HG02623 (cell line): ENCODE measurements around the gene SMYD2.

ENCODE experiments used
- ATAC-seq: cut with Tn5 transposase; IDR thresholded peaks from one replicate; pipeline ENCODE4 v1.9.1; 2021; ENCODE audit warnings: moderate library complexity; ENCODE audit not compliant: unreplicated experiment

Gene SMYD2, protein sequence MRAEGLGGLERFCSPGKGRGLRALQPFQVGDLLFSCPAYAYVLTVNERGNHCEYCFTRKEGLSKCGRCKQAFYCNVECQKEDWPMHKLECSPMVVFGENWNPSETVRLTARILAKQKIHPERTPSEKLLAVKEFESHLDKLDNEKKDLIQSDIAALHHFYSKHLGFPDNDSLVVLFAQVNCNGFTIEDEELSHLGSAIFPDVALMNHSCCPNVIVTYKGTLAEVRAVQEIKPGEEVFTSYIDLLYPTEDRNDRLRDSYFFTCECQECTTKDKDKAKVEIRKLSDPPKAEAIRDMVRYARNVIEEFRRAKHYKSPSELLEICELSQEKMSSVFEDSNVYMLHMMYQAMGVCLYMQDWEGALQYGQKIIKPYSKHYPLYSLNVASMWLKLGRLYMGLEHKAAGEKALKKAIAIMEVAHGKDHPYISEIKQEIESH

DNA sequence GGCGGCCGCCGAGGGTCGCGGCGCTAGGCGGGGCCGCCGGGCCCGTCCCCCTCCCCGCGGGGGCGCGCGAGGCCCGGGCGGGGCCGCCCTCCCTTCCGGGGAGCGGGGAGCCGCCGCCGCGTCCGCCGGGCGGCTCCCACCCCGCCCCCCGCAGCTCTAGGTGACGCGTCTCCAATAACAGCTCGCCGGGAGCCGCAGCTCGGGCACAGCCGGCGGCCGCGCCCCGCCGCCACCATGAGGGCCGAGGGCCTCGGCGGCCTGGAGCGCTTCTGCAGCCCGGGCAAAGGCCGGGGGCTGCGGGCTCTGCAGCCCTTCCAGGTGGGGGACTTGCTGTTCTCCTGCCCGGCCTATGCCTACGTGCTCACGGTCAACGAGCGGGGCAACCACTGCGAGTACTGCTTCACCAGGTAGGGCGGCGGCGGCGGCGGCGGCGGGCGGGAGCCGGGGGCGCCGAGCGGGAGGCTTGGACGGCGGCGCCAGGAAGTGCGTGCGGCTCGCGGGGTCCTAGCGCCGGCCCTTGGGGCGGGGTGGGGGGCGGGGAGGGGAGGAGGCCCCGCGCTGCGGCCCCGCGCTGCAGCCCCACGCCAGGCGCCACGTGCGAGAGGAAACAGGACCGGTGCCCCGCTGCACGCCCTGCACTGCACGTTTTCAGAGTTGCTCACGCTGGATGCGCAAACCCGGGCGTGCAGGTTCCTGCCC lies at the start of gene SMYD2:
Gene SMYD2 (plus strand): TSS at position 139 of the 699 bp plus-strand sequence. CDS start 96 bp downstream, at position 235.
- peak; percentile 70 for ATAC-seq

DNA sequence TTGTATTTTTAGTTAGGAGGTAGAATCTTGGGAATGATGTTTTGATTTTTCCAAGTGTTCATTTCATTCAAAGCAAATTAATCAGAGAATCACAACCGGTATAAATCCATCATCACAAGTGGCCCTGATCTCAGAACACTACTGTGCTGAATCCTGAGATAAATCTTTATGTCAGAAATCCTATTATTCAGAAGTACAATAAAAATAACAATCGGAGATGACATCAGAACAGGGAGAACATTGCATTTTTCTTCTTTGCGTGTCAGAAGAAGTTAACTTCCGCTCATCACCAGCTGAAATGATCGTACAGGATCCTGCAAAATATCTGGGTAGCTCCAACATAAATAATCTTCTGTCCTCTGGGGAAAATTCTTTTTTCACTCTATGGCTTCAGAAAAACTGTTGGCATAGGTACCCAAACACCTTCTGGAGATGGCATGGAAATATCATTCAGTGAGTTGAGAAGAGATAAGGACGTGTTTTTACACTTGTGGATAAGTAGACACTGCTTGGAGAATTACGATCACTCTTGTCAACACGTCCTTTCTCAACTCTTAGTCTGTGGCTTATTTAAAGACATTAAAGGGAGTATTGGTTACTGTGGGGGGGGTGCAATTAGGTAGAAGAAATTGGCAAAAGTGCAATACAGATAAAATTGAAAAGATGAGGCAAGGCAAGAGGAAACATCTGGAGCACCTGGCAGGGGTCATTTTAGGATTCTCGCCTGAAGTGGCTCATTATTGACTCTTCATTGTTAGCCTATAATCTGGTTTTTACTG lies 46.9 kb upstream of the SMYD2 start:
- no peak for ATAC-seq

GRCh38 chr1:214234635-214235025 lies 46.3 kb upstream of the SMYD2 start:
- ATAC-seq = no peak

DNA sequence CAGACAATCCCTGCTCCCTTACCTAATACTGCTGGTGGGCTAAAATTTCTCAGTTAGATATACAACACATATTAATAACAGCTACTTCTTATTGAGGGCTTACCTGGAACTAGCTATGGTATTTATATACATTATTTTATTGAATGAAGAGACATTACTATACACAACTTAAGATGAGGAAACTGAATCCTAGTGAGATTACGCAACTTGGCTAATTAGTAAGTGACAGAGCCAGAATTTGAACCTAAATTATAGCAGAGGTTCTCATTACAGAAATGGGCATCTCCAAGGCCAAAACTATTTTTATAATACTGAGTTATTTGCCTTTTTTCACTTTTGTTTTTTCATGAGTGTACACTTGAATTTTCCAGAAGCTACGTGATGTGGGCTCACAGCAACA lies 44.5 kb upstream of the SMYD2 start:
- no peak for ATAC-seq

- ATAC-seq = no peak
Observed at GRCh38 chr1:214241060-214241459, 39.9 kb upstream of the SMYD2 start.

DNA sequence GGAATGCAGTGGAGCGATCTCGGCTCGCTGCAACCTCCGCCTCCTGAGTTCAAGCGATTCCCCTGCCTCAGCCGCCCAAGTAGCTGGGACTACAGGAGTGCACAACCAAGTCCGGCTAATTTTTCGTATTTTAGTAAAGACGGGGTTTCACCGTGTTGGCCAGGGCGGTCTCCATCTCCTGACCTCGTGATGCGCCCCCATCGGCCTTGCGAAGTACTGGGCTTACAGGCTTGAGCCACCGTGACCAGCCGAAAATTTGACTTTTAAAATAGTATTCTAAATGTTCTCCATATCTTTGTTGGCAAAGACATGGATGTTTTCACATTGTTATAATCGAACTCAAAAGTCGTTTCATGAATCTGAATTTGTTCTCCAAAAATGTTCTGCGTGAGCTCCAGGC lies 36.7 kb upstream of the SMYD2 start:
- ATAC-seq = no peak

DNA sequence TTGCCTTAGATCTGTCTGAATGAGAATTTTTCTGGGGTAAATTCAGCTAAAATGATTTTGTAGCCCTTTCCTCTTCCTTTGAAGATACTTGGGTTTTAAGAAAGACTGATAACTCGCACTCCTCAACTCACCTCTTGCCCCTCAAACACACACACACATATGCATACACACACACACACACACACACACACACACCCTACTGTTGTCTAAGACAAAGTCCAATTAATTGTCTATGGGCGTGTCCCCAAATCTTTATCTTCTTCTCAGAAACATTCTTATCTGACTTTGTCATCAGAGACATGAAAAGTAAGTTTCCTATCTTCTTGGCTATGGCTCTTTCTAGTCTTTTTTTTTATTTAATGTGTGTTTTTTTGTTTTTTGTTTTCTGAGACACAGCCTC lies 36.1 kb upstream of the SMYD2 start:
- ATAC-seq = no peak

- ATAC-seq = no peak
Observed at GRCh38 chr1:214247501-214248041, 33.4 kb upstream of the SMYD2 start.

DNA sequence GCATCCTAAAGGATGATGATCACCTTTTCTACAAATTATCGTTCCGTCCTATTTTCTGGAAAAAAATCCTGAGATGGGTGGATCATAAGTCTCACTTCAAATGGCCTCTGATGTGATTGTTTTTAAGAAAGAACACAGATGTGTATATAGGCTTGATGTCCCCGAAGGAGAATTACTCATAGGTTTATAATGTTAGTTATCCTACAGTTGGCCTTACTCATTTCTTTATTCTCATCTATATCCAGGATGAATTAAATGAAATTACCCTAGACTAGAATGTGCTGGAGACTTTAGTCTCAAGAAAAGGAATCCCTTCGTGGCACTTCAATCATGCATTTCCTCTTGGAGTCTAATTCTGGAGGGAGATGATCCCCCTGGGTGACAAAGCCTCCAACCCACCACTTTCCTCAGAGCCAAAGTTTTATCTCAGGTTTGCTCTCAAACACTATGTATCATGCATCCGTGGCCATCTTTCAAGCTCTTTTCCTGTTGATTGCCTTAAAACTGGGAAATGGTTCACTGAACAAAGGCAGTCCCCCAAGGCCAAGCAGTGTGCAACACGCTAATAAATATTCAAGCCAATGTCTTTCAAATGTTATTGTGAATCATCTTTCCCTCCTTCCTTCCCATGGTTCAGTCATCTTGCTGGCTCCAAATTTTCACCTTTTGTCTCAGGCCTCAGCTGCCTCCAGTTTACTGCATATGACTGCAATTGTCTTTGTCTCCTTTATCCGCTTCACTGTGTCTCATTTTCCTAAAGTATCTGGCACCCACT lies 32.5 kb upstream of the SMYD2 start:
- no peak for ATAC-seq

DNA sequence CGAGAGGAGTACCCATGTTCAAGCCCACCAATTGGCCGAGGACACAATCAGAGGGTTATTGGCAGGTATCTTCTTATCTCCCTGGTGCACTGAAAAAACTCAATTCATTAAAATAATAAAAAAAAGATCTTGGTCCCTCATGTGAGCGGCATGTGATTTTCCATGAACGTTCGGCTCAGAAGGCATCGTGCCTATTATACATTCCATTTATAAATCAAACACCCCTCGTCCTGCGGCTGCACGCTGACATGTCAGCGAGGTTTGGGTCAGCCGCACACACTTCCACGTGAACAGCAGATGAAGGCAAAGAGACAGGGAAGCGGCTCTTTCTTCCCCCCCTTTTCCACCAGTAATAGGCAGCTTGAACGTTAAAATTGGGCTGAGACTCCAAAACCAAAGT lies 31.3 kb upstream of the SMYD2 start:
- ATAC-seq = no peak

GRCh38 chr1:214251354-214251753 lies 29.6 kb upstream of the SMYD2 start:
- ATAC-seq = no peak

DNA sequence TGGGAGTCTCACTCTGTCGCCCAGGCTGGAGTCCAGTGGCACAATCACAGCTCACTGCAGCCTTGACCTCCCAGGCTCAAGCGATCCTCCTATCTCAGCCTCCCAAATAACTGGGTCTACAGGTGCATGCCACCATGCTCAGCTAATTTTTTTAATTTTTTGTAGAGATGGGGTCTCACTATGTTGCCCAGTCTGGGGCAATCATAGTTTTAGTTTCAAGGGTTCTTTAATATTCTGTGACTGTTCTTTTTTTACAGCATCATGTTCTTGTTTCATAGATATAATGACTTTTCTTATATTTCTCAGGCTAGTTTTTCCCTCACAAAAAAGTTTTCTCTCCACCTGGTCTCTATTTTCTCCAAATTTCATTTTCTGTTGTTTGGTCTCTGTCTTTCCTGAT lies 25.4 kb upstream of the SMYD2 start:
- ATAC-seq = no peak

- ATAC-seq = no peak
Observed at GRCh38 chr1:214259353-214259977, 21.5 kb upstream of the SMYD2 start.

- no peak for ATAC-seq
Observed at GRCh38 chr1:214260561-214261205, 20.3 kb upstream of the SMYD2 start.

DNA sequence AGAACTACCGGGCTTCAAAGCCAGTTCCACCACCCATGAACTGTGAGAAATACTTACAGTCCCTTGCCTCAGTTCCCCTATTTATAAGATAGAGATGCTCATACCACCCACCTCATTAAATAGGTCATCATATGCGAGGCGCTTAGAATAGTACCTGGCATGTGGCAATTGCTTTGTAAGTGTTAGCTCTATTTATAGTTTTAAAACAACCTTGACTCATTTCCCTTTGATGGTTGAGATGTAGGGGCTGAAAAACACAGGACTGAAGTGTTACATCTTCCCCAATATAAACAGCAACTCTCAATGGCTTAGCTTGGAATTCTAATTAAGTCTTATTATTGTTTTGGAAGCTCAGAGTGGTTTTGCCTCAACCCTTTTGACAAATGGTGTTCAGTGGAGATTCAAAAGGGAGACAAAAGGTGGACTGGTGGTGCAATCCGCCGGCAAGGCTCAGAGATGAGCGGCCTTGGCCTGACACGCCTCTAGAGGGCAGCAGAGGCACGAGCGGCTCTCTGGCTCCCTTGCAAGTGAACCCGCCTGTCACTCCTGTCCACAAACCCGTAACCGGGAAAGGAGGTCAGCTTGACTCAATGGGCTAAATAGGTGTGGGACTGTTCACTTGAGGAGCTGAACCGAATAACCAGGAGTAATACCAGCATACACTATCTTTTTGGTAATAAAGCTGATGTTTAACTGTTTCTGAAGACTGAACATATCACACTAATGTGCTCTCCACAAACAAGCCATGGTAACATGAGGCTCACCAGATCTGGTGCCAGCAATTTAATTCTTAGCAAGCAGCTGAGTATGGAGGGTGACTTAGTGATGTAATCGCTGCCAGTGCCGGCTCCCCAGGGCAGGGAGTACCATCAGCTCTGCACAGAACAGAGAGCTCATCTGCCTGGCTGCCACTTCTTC lies 19.5 kb upstream of the SMYD2 start:
- ATAC-seq = peak; percentile 96

DNA sequence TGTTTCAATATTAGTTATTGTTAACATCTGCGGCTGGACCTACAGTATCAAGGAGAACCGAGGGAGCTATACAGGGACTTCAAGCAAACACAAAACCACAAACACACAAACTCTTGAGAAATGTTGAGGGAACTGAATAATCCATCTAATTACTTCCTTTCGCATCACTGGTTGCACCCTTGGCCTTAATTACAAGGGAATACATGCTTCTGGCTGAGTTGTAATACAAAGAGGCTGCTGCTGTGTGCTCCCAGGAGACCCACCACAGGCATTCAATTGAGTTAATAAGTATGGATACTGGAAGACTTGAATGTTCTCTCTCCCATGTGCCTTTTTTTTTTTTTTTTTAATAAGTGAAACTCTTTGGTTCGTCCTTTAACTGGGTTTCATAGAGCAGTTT lies 16.8 kb upstream of the SMYD2 start:
- no peak for ATAC-seq

DNA sequence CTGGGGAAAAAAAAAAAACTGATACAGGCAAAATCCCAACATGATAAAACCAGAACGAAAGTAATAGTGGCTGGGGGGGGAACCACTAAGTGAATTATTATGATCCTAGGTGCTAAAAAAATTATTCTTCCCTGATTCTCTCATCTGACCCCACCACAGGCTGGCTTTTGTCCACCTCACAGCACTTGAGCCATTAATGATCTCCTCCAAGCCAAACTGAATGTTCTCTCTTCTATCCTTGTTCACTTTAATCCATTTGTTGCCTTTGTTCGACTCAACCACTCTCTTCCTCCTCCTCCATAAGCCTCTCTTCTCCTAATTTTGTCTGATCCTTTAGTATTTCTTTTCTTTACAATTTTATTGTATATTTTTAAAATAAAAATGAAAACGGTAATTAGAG lies 16.0 kb upstream of the SMYD2 start:
- no peak for ATAC-seq

- ATAC-seq = no peak
Observed at GRCh38 chr1:214270097-214270650, 10.8 kb upstream of the SMYD2 start.
